ENCODE results near the gene DTWD1.
"Not testable (repeated sequence)": the region's sequence is repeated elsewhere in the genome, so short reads cannot be mapped to it uniquely, and the experiment has no call there.

DTWD1 gene

GRCh38 chr15:49686599-49686998 lies 65.8 kb downstream of the DTWD1 start:
- no peak overlapping the region for H3K9ac ChIP-seq (ENCODE audit: low read depth, low read length)
- H3K27ac ChIP-seq (ENCODE audit: low read depth, low read length) = no peak overlapping the region
- no peaks in the 10 kb centered on the region for H3K27me3 ChIP-seq (ENCODE audit: insufficient read depth, low read length)
- H3K36me3 ChIP-seq (ENCODE audit: insufficient read depth, low read length) = no peaks in the 10 kb centered on the region
- no peaks in the 10 kb centered on the region for H3K9me3 ChIP-seq (ENCODE audit: insufficient read depth, low read depth, low read length)
- no peak overlapping the region for H3K4me3 ChIP-seq (ENCODE audit: low read length)
- WGBS = 92% methylated on average over 1 of the region's 1 CpG
- H3K4me1 ChIP-seq (ENCODE audit: insufficient read depth, low read length) = no peaks in the 10 kb centered on the region

- Histone ChIP-seq H3K9ac (ENCODE audit: low read depth, low read length) (no peak overlapping the region), H3K36me3 (ENCODE audit: insufficient read depth, low read length) (no peaks in the 10 kb centered on the region), H3K27me3 (ENCODE audit: insufficient read depth, low read length) (no peaks in the 10 kb centered on the region), H3K9me3 (ENCODE audit: insufficient read depth, low read depth, low read length) (no peaks in the 10 kb centered on the region), H3K27ac (ENCODE audit: low read depth, low read length) (no peak overlapping the region), H3K4me1 (ENCODE audit: insufficient read depth, low read length) (no peaks in the 10 kb centered on the region), H3K4me3 (ENCODE audit: low read length) (no peak overlapping the region)
- 95% methylated on average over 3 of the region's 3 CpGs for WGBS
These were observed 67.4 kb downstream of the DTWD1 start for GRCh38 chr15:49688135-49688790.

GRCh38 chr15:49692514-49693090 lies 71.8 kb downstream of the DTWD1 start:
- Histone ChIP-seq H3K4me3 (ENCODE audit: low read length) (no peak overlapping the region), H3K9ac (ENCODE audit: low read depth, low read length) (no peak overlapping the region), H3K36me3 (ENCODE audit: insufficient read depth, low read length) (no peaks in the 10 kb centered on the region), H3K4me1 (ENCODE audit: insufficient read depth, low read length) (no peaks in the 10 kb centered on the region), H3K27me3 (ENCODE audit: insufficient read depth, low read length) (no peaks in the 10 kb centered on the region), H3K27ac (ENCODE audit: low read depth, low read length) (no peak overlapping the region), H3K9me3 (ENCODE audit: insufficient read depth, low read depth, low read length) (no peaks in the 10 kb centered on the region)
- 72% methylated on average over 2 of the region's 2 CpGs for WGBS

- Histone ChIP-seq H3K9me3 (ENCODE audit: insufficient read depth, low read depth, low read length) (no peaks in the 10 kb centered on the region), H3K4me1 (ENCODE audit: insufficient read depth, low read length) (no peaks in the 10 kb centered on the region), H3K27ac (ENCODE audit: low read depth, low read length) (no peak overlapping the region), H3K36me3 (ENCODE audit: insufficient read depth, low read length) (no peaks in the 10 kb centered on the region), H3K9ac (ENCODE audit: low read depth, low read length) (no peak overlapping the region), H3K4me3 (ENCODE audit: low read length) (no peak overlapping the region), H3K27me3 (ENCODE audit: insufficient read depth, low read length) (no peaks in the 10 kb centered on the region)
These were observed 72.7 kb downstream of the DTWD1 start for GRCh38 chr15:49693498-49693897.

DNA sequence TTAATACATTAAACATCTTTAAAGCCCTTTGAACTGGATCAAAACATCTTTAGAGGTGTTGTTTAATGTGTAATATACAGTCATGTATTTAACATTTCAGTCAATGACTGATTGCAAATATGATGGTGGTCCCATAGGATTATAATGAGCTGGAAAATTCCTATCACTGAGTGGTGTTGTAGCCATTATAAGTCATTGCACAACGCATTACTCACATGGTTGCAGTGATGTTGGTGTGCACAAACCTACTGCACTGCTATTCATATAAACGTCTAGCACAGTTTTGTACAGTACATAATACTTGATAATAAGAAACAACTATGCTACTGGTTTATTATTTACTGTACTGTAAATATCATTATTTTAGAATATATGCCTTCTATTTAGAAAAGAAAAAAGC lies 75.6 kb downstream of the DTWD1 start:
- Histone ChIP-seq H3K27me3 (ENCODE audit: insufficient read depth, low read length) (no peaks in the 10 kb centered on the region), H3K27ac (ENCODE audit: low read depth, low read length) (no peak overlapping the region)
- 94% methylated on average over 1 of the region's 2 CpGs for WGBS

GRCh38 chr15:49697121-49697520 lies 76.3 kb downstream of the DTWD1 start:
- H3K36me3 ChIP-seq (ENCODE audit: insufficient read depth, low read length) = no peaks in the 10 kb centered on the region
- no peaks in the 10 kb centered on the region for H3K9me3 ChIP-seq (ENCODE audit: insufficient read depth, low read depth, low read length)
- no peak overlapping the region for H3K4me3 ChIP-seq (ENCODE audit: low read length)
- H3K4me1 ChIP-seq (ENCODE audit: insufficient read depth, low read length) = no peaks in the 10 kb centered on the region
- no peaks in the 10 kb centered on the region for H3K27me3 ChIP-seq (ENCODE audit: insufficient read depth, low read length)
- no peak overlapping the region for H3K27ac ChIP-seq (ENCODE audit: low read depth, low read length)
- H3K9ac ChIP-seq (ENCODE audit: low read depth, low read length) = no peak overlapping the region
- no CpG with 5 or more reads among the region's 1 CpG for WGBS

More for the DNA sequence above, 75.6 kb downstream of the DTWD1 start:
- no peaks in the 10 kb centered on the region for H3K4me1 ChIP-seq (ENCODE audit: insufficient read depth, low read length)
- no peaks in the 10 kb centered on the region for H3K9me3 ChIP-seq (ENCODE audit: insufficient read depth, low read depth, low read length)
- H3K9ac ChIP-seq (ENCODE audit: low read depth, low read length) = no peak overlapping the region
- H3K36me3 ChIP-seq (ENCODE audit: insufficient read depth, low read length) = no peaks in the 10 kb centered on the region
- H3K4me3 ChIP-seq (ENCODE audit: low read length) = no peak overlapping the region

DNA sequence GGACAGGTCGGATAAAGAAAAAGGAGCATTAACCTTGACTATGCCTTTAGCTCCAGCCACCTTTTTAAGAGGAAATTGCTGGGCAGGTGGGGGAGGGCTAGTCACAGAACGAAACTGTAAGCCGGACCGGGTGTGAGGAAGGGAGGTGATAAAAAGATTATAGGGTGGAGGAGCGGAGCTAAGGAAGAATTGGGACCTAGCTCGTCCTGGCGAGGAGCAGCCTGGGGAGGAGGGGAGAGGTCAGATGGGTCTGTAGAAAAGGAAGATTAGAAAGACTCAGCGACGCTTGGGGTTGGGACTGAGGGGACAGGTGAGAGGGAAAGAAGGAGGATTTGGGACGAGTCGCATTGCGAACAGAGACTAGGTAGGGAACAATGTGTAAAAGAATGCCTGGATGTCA lies 82.1 kb downstream of the DTWD1 start:
- not testable (repeated sequence) for H3K27ac ChIP-seq (ENCODE audit: low read depth, low read length); H3K9ac ChIP-seq (ENCODE audit: low read depth, low read length); H3K27me3 ChIP-seq (ENCODE audit: insufficient read depth, low read length); H3K36me3 ChIP-seq (ENCODE audit: insufficient read depth, low read length); H3K4me1 ChIP-seq (ENCODE audit: insufficient read depth, low read length); H3K4me3 ChIP-seq (ENCODE audit: low read length); H3K9me3 ChIP-seq (ENCODE audit: insufficient read depth, low read depth, low read length)
- WGBS = 73% methylated on average over 12 of the region's 12 CpGs

Data from HUES64 (cell line).